GM12878 (cell line): ENCODE measurements around the gene DTNBP1. TPM values are rescaled to one million over a fixed set of nuclear protein-coding genes. Genes with fewer than 3 reads are reported as not detected.

ENCODE experiments used
- ATAC-seq: fragments of 200-7000 bp; cut with Tn5 transposase; 3 replicates; pipeline ENCODE4 v1.9.1; 2020; ENCODE audit warnings: mild to moderate bottlenecking, moderate library complexity
- BruUV-seq: library from RNA; stranded (reverse); fragments of 400-500 nt; replicated peaks from 2 replicates; lab custom pipeline; 2021; lab: Mats Ljungman, UMichigan
- CTCF ChIA-PET: fragments of 300-600 bp; sonication (Branson Sonifier 250); formaldehyde crosslinking; extraction: SDS; loops from one replicate; lab custom pipeline; 2021; ENCODE audit warnings: inconsistent platforms; lab: Yijun Ruan, JAX
- POLR2A ChIA-PET: fragments of 350-600 bp; formaldehyde crosslinking; extraction: SDS; loops from one replicate; lab custom pipeline; 2021; ENCODE audit warnings: inconsistent platforms; lab: Charles Lee
- RAD21 ChIA-PET: fragments of 300-600 bp; sonication (Branson Sonifier 250); formaldehyde crosslinking; loops from one replicate; lab custom pipeline; 2023; ENCODE audit warnings: antibody characterized with exemption; ENCODE audit not compliant: unreplicated experiment; lab: Charles Lee
- SMC1A ChIA-PET: fragments of 300-600 bp; sonication (Branson Sonifier 250); formaldehyde crosslinking; loops from one replicate; lab custom pipeline; 2023; ENCODE audit not compliant: unreplicated experiment, uncharacterized antibody; lab: Charles Lee
- DNase-seq: peaks from one replicate; pipeline ENCODE4 v3.0.0-alpha.2; 2011; ENCODE audit warnings: low read depth, low spot score
- FAIRE-seq: peaks from 3 replicates; lab custom pipeline; 2011; peaks lifted over from hg19 to GRCh38; lab: Jason Lieb, UNC
- H2AFZ ChIP-seq: 2 replicates; pipeline ENCODE4 v1.6.0; 2011; ENCODE audit warnings: low read depth, low read length, control low read depth; ENCODE audit not compliant: control insufficient read depth
- H3K27ac ChIP-seq: 2 replicates; pipeline ENCODE4 v1.5.1; 2011; ENCODE audit warnings: control low read depth; ENCODE audit not compliant: control insufficient read depth, insufficient read depth
- H3K27me3 ChIP-seq, 2 experiments: replicated peaks in 1 of 2; 2 replicates each; pipeline versions ENCODE4 v1.6.0 to v1.6.1; 2011; ENCODE audit warnings: low read length in 1 of 2; ENCODE audit not compliant: control insufficient read depth in 2 of 2, insufficient read depth in 2 of 2
- H3K36me3 ChIP-seq, 2 experiments: 2 replicates each; pipeline ENCODE4 v1.5.1; 2011; ENCODE audit warnings: low read length in 1 of 2; ENCODE audit not compliant: control insufficient read depth in 2 of 2, insufficient read depth in 2 of 2
- H3K4me1 ChIP-seq: 2 replicates; pipeline ENCODE4 v1.6.1; 2011; ENCODE audit warnings: mild to moderate bottlenecking, low read length, moderate library complexity, mixed read lengths; ENCODE audit not compliant: control insufficient read depth, insufficient read depth
- H3K4me2 ChIP-seq: 2 replicates; pipeline ENCODE4 v1.6.0; 2011; ENCODE audit warnings: control low read depth; ENCODE audit not compliant: control insufficient read depth, insufficient read depth
- H3K4me3 ChIP-seq: fragments of 200-600 bp; sonication (generic); 2 replicates; pipeline ENCODE4 v1.5.1; 2016
- H3K79me2 ChIP-seq: 2 replicates; pipeline ENCODE4 v1.6.0; 2011; ENCODE audit warnings: low read length; ENCODE audit not compliant: control insufficient read depth, insufficient read depth
- H3K9ac ChIP-seq: 2 replicates; pipeline ENCODE4 v1.8.0; 2011; ENCODE audit warnings: low read length, control low read depth, mixed read lengths; ENCODE audit not compliant: control insufficient read depth, insufficient read depth
- H3K9me3 ChIP-seq: replicated peaks from 3 replicates; pipeline ENCODE4 v1.5.1; 2011; ENCODE audit warnings: mild to moderate bottlenecking, low read length; ENCODE audit not compliant: control insufficient read depth, insufficient read depth
- H4K20me1 ChIP-seq: 2 replicates; pipeline ENCODE4 v1.6.0; 2011; ENCODE audit not compliant: control insufficient read depth, insufficient read depth
- BACH1 ChIP-seq: fragments of 450-650 bp; IDR thresholded peaks from 2 replicates; pipeline ENCODE4 v1.6.1; 2017; ENCODE audit warnings: mild to moderate bottlenecking, borderline replicate concordance
- BMI1 ChIP-seq: fragments of 450-650 bp; IDR thresholded peaks from 2 replicates; pipeline ENCODE4 v1.6.1; 2016; ENCODE audit warnings: mild to moderate bottlenecking, moderate library complexity, borderline replicate concordance
- CBFB ChIP-seq: IDR thresholded peaks from 2 replicates; pipeline ENCODE4 v1.6.1; 2016; ENCODE audit warnings: antibody characterized with exemption, low read depth
- CREB1 ChIP-seq: IDR thresholded peaks from 2 replicates; pipeline ENCODE4 v1.6.1; 2012; ENCODE audit warnings: low read depth, mild to moderate bottlenecking, inconsistent platforms
- ESRRA ChIP-seq: IDR thresholded peaks from 2 replicates; pipeline ENCODE4 v1.6.1; 2012; ENCODE audit warnings: mild to moderate bottlenecking, low read length, improper control_type of control experiment
- HDGF ChIP-seq: fragments of 450-650 bp; IDR thresholded peaks from 2 replicates; pipeline ENCODE4 v1.6.1; 2016; ENCODE audit warnings: antibody characterized with exemption
- JUNB ChIP-seq: IDR thresholded peaks from 2 replicates; pipeline ENCODE4 v1.6.1; 2016; ENCODE audit warnings: antibody characterized with exemption, mild to moderate bottlenecking
- JUND ChIP-seq: IDR thresholded peaks from 2 replicates; pipeline ENCODE4 v1.6.1; 2012; ENCODE audit warnings: low read depth, mild to moderate bottlenecking, low read length, improper control_type of control experiment, moderate library complexity
- MEF2A ChIP-seq: IDR thresholded peaks from 2 replicates; pipeline ENCODE4 v1.6.1; 2011; ENCODE audit warnings: low read depth, mild to moderate bottlenecking, low read length, moderate library complexity; ENCODE audit not compliant: insufficient read depth
- PRDM15 ChIP-seq: fragments of 450-650 bp; formaldehyde crosslinking; IDR thresholded peaks from 2 replicates; pipeline ENCODE4 v1.4.0; 2020; ENCODE audit warnings: mild to moderate bottlenecking, moderate library complexity
- SIN3A ChIP-seq: IDR thresholded peaks from 2 replicates; pipeline ENCODE4 v1.6.1; 2012; ENCODE audit warnings: low read depth, low read length, improper control_type of control experiment
- TCF3 ChIP-seq: IDR thresholded peaks from 2 replicates; pipeline ENCODE4 v1.6.1; 2012; ENCODE audit warnings: low read depth, mild to moderate bottlenecking, low read length, borderline replicate concordance; ENCODE audit not compliant: insufficient read depth
- ZNF207 ChIP-seq: fragments of 450-650 bp; IDR thresholded peaks from 2 replicates; pipeline ENCODE4 v1.6.1; 2014; ENCODE audit warnings: antibody characterized with exemption, mild to moderate bottlenecking, borderline replicate concordance
- WGBS: methylation state at CpG from one replicate; pipeline ENCODE4 v1.1.6; 2016; ENCODE audit warnings: low lambda C conversion rate; ENCODE audit not compliant: insufficient replicate concordance, insufficient coverage; ENCODE audit errors: missing lambda C conversion rate; 5-methylcytosine and 5-hydroxymethylcytosine counted together
- in situ Hi-C: fragments of 300-500 bp; cut with MboI; formaldehyde crosslinking; loops from 9 replicates; pipeline ENCODE4 v1.14.3; 2018; ENCODE audit warnings: mixed read lengths
- intact Hi-C: fragments of 100-400 bp; cut with micrococcal nuclease; formaldehyde crosslinking; loops from one replicate; pipeline ENCODE4 v1.14.2; 2022; ENCODE audit not compliant: unreplicated experiment
- polyA plus RNA-seq, 11 experiments: library from polyadenylated mRNA; depleted of rRNA in 4 of 11; unstranded in 6 of 11; stranded (reverse) in 5 of 11; fragments of >200 nt; fragmentation: Nextera tagmentation in 4 of 11; fragmentation: Illumina TruSeq in 1 of 11; extraction: Ambion mirVana in 4 of 11; extraction: Trizol in 1 of 11; gene quantifications; 1 replicate in 1 of 11; 2 replicates in 10 of 11; pipeline versions ENCODE4 v1.2.1 to v1.2.3, GENCODE V29; 2011 to 2016; ENCODE audit warnings: inconsistent platforms in 2 of 11, missing spikeins in 2 of 11, low read depth in 1 of 11
- total RNA-seq, 4 experiments: library from RNA; depleted of rRNA in 3 of 4; stranded (reverse); fragments of >200 nt in 3 of 4; fragmentation: Illumina TruSeq in 1 of 4; extraction: Trizol in 1 of 4; gene quantifications; 2 replicates each; pipeline versions ENCODE4 v1.2.1 to v1.2.3, GENCODE V29; 2013 to 2021
- TF ChIP-seq, protein P1 (sequence below): fragments of 450-650 bp; IDR thresholded peaks from 2 replicates; pipeline ENCODE4 v1.6.1; 2017; ENCODE audit warnings: mild to moderate bottlenecking, moderate library complexity

DTNBP1 gene
- total and polyA plus RNA-seq, 10 of the 15 experiments (the other 5 are each of a cell fraction or from before 2014, with no cell fraction given), result 7.1 to 40.3 (median 20.1) TPM

- WGBS, result 90% methylated on average over 2 of the region's 2 CpGs
- no peak overlapping the region for H3K4me3 ChIP-seq
- H3K27me3 ChIP-seq, result no peaks in the 10 kb centered on the region
- H4K20me1 ChIP-seq, result no peaks in the 10 kb centered on the region
- H3K9me3 ChIP-seq, result no peaks in the 10 kb centered on the region
- no peak overlapping the region for H3K9ac ChIP-seq
- H3K79me2 ChIP-seq, result peaks cover 2% of the 10 kb centered on the region
- no TSS peak for BruUV-seq
- H3K4me2 ChIP-seq, result no peak overlapping the region
- ATAC-seq, result no peak
- intact Hi-C loops, result no loop called here
- POLR2A ChIA-PET, result no interaction called here
- H3K4me1 ChIP-seq, result no peaks in the 10 kb centered on the region
- no peak overlapping the region for H2AFZ ChIP-seq
- FAIRE-seq, result no peak
- no peak overlapping the region for H3K27ac ChIP-seq
- CTCF ChIA-PET, result interaction anchor here (1.5 to 4.1 kb wide), 3 partner anchors 11 to 17 kb away, joined by 3 to 13 read pairs (median 7); no protein-coding TSS in a partner anchor
- in situ Hi-C loops, result loop anchor here (25.0 kb wide), 1 partner anchor 1562 kb away; the partner anchor contains the start of gene RNF182
- peaks cover 16 to 22% of the 10 kb centered on the region in 2 experiments for H3K36me3 ChIP-seq
- SMC1A ChIA-PET, result interaction anchor here (1.2 to 1.8 kb wide), 3 partner anchors 11 to 29 kb away, joined by 3 to 7 read pairs (median 7); no protein-coding TSS in a partner anchor
- RAD21 ChIA-PET, result interaction anchor here (0.6 to 1.4 kb wide), 2 partner anchors 10 to 1348 kb away, joined by 3 read pairs; no protein-coding TSS in a partner anchor
- no peak for DNase-seq
- no peak for TF ChIP-seq BACH1
- no peak for TF ChIP-seq BMI1
- TF ChIP-seq ZNF207, result no peak
- TF ChIP-seq ESRRA, result no peak
- TF ChIP-seq PRDM15 (CRISPR knock-in tag), result no peak
- TF ChIP-seq CREB1, result no peak
- TF ChIP-seq JUND, result no peak
- no peak for TF ChIP-seq HDGF
- TF ChIP-seq TCF3, result no peak
- no peak for TF ChIP-seq CBFB
- no peak for TF ChIP-seq SIN3A
- TF ChIP-seq, protein P1, sequence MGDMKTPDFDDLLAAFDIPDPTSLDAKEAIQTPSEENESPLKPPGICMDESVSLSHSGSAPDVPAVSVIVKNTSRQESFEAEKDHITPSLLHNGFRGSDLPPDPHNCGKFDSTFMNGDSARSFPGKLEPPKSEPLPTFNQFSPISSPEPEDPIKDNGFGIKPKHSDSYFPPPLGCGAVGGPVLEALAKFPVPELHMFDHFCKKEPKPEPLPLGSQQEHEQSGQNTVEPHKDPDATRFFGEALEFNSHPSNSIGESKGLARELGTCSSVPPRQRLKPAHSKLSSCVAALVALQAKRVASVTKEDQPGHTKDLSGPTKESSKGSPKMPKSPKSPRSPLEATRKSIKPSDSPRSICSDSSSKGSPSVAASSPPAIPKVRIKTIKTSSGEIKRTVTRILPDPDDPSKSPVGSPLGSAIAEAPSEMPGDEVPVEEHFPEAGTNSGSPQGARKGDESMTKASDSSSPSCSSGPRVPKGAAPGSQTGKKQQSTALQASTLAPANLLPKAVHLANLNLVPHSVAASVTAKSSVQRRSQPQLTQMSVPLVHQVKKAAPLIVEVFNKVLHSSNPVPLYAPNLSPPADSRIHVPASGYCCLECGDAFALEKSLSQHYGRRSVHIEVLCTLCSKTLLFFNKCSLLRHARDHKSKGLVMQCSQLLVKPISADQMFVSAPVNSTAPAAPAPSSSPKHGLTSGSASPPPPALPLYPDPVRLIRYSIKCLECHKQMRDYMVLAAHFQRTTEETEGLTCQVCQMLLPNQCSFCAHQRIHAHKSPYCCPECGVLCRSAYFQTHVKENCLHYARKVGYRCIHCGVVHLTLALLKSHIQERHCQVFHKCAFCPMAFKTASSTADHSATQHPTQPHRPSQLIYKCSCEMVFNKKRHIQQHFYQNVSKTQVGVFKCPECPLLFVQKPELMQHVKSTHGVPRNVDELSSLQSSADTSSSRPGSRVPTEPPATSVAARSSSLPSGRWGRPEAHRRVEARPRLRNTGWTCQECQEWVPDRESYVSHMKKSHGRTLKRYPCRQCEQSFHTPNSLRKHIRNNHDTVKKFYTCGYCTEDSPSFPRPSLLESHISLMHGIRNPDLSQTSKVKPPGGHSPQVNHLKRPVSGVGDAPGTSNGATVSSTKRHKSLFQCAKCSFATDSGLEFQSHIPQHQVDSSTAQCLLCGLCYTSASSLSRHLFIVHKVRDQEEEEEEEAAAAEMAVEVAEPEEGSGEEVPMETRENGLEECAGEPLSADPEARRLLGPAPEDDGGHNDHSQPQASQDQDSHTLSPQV, result no peak
- TF ChIP-seq JUNB, result no peak
- no peak for TF ChIP-seq MEF2A
Measured at GRCh38 chr6:15474196-15474595, 188.6 kb downstream of the DTNBP1 start.
